ENCODE results near the gene LIPJ.

The LIPJ gene

DNA sequence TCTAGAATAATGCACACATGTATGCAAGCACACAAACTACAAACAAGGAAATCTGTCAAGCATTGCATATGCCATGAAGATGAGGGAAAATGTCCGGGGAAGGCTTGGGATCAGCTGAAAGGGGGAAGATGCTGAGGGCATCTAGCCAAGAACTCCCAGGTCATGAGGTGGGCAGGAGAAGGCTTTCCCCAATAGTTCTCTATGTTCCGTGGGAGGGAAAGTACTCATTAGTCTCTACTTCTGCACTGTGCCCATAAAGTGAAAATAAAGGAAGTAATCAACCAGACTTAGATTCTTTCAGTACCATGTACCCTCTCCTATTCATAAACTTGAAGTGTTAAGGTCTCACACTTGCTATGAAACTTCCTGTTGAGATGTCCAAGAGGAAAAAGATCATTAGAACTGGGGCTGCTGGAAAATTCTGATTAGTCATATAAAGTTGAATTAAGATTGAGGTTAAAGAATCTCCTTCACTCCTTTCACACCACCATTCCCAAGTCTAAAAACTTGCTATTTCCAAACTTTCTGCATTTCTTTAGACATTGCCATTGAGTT is 60.6 kb downstream of the LIPJ start:
- no peak for DNase-seq
- H3K36me3 ChIP-seq = no peaks in the 10 kb centered on the region
- no peaks in the 10 kb centered on the region for H3K9me3 ChIP-seq (ENCODE audit: severe bottlenecking)
- no peaks in the 10 kb centered on the region for H3K27me3 ChIP-seq (ENCODE audit: insufficient read depth, low read depth, severe bottlenecking)
- TF ChIP-seq CTCF (IDR thresholded peaks at IDR 0.05; ENCODE audit: low read depth, low read length) = no peak
- no peak overlapping the region for H3K27ac ChIP-seq
- no peak overlapping the region for H3K4me3 ChIP-seq (ENCODE audit: low read depth, low read length)

GRCh38 chr10:88651101-88651551 is 64.6 kb downstream of the LIPJ start:
- no peak overlapping the region for H3K27ac ChIP-seq
- no peaks in the 10 kb centered on the region for H3K9me3 ChIP-seq (ENCODE audit: severe bottlenecking)
- TF ChIP-seq CTCF (IDR thresholded peaks at IDR 0.05; ENCODE audit: low read depth, low read length) = no peak
- H3K36me3 ChIP-seq = no peaks in the 10 kb centered on the region
- no peaks in the 10 kb centered on the region for H3K27me3 ChIP-seq (ENCODE audit: insufficient read depth, low read depth, severe bottlenecking)
- no peak overlapping the region for H3K4me3 ChIP-seq (ENCODE audit: low read depth, low read length)
- DNase-seq = no peak

DNA sequence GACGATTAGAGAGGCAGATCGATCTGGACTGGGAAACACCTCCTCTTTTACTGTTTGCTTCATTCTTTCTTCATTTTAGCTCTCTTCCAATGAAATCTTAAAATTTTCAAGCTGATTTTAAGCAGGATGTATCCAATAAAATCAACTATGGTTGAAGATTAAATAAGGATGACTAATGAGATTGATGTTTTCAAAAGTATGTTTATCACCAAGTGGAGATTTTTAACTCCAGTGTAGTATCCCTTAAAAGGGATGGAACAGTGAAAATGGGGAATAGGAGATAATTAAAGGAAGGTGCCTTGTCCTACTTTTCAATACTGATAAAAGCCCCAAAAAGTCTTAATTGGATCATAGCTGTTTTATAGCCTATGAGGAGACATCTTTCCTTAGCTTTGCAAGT is 66.1 kb downstream of the LIPJ start:
- Histone ChIP-seq H3K36me3 (no peaks in the 10 kb centered on the region), H3K27ac (no peak overlapping the region), H3K4me3 (ENCODE audit: low read depth, low read length) (no peak overlapping the region), H3K9me3 (ENCODE audit: severe bottlenecking) (no peaks in the 10 kb centered on the region), H3K27me3 (ENCODE audit: insufficient read depth, low read depth, severe bottlenecking) (no peaks in the 10 kb centered on the region)
- DNase-seq = no peak
- TF ChIP-seq CTCF (IDR thresholded peaks at IDR 0.05; ENCODE audit: low read depth, low read length) = no peak

Data from WERI-Rb-1 (cell line).